Measurements from ENCODE around the gene TP53BP2. TPM values are rescaled to one million over a fixed set of nuclear protein-coding genes. Genes with fewer than 3 reads are reported as not detected.

Gene TP53BP2
- total RNA-seq, 4 donors from 2014 or later, result 18.9 to 56.5 (median 34.7) TPM

- no peak for TF ChIP-seq CTCF (IDR thresholded peaks at IDR 0.05; ENCODE audit: low read depth)
Measured at GRCh38 chr1:223794136-223794880, 51.4 kb downstream of the TP53BP2 start.

GRCh38 chr1:223793716-223794115 lies 52.0 kb downstream of the TP53BP2 start:
- TF ChIP-seq CTCF (IDR thresholded peaks at IDR 0.05; ENCODE audit: low read depth), result no peak

- no peak for TF ChIP-seq CTCF (IDR thresholded peaks at IDR 0.05; ENCODE audit: low read depth)
Measured at GRCh38 chr1:223792046-223792445, 53.7 kb downstream of the TP53BP2 start.

GRCh38 chr1:223788746-223789415 lies 56.9 kb downstream of the TP53BP2 start:
- TF ChIP-seq CTCF (IDR thresholded peaks at IDR 0.05; ENCODE audit: low read depth), result no peak

GRCh38 chr1:223785808-223786207 lies 59.9 kb downstream of the TP53BP2 start:
- no peak for TF ChIP-seq CTCF (IDR thresholded peaks at IDR 0.05; ENCODE audit: low read depth)

DNA sequence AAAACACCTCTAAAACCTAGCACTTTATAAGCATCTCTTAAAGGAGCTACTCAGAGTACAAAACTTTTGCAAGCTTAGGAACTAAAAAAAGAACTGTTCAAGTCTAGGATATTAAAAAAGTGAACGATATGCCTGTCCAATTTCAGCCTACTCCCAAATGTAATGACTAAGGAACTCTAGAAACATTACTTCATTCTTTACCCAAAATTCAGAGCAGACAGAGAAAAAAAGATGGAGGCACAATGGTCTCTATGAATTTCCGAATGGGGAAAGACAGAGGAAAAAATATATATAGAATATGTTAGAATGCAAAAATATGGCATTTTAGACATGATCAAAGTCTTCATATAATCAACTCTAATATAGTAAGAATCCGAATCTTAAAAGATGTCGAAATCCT lies 61.2 kb downstream of the TP53BP2 start:
- TF ChIP-seq CTCF (IDR thresholded peaks at IDR 0.05; ENCODE audit: low read depth), result no peak

- no peak for TF ChIP-seq CTCF (IDR thresholded peaks at IDR 0.05; ENCODE audit: low read depth)
Measured at GRCh38 chr1:223783676-223784075, 62.1 kb downstream of the TP53BP2 start.
